HG03095 (cell line): ENCODE measurements around the gene CENPA.
"Not testable (repeated sequence)": the region's sequence is repeated elsewhere in the genome, so short reads cannot be mapped to it uniquely, and the experiment has no call there.

Source experiments
- ATAC-seq: cut with Tn5 transposase; IDR thresholded peaks from one replicate; pipeline ENCODE4 v1.9.1; 2021; ENCODE audit warnings: moderate library complexity; ENCODE audit not compliant: unreplicated experiment

Gene CENPA

DNA sequence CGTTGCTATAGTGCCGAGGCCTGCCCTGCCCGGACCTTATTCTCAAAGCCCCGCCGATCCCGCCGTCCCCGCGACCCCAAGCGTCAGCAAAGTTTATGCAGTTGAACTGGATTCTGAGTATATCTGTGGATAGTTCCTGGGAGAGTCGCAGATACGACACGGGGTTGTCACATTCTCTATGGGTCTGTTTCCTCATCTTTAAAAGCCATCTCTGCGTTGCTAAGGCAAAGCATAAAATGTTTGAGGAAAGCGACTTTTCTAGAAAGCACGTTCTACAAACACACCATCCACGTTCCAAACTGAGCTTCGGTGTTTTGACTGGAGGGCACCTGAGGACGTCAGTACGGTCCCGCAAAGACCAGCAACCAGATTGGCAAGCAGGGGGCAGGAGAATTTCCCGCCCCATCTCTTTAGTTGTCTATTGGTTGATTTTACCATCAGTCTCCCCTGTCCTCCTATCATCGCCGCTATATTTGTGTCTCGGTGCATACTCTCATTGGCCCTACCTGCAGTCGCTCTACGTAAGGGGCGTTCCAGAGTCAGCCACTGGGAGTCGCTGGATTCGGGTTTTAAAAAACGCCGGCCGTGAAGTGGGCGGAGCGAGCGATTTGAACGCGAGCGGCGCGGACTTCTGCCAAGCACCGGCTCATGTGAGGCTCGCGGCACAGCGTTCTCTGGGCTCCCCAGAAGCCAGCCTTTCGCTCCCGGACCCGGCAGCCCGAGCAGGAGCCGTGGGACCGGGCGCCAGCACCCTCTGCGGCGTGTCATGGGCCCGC lies at the start of gene CENPA:
Gene CENPA, plus strand, starts transcription at position 626 of the 776 bp plus-strand sequence. Its CDS starts 141 bp downstream, at position 767.
- peak; percentile 98 for ATAC-seq

DNA sequence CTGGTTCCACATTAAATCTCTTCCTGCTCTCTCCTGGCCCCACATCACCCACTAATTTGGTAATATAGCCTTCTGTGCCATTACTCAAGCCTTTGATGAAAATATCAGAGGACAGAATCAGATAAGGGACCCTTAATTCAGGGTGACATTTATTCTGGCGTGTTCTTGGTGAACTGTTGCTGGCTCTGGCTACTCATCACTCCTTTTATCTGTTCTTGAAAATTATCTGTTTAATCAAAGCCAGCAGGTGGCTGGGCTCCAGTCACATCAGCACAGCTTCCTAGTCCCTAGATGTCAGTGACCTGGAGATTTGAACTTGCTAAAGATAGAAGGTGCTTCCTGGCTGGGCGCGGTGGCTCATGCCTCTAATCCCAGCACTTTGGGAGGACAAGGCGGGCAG lies 48.6 kb upstream of the CENPA start:
- ATAC-seq = no peak

GRCh38 chr2:26738481-26738880 lies 47.4 kb upstream of the CENPA start:
- no peak for ATAC-seq

- no peak for ATAC-seq
Observed at GRCh38 chr2:26739514-26739913, 46.3 kb upstream of the CENPA start.

DNA sequence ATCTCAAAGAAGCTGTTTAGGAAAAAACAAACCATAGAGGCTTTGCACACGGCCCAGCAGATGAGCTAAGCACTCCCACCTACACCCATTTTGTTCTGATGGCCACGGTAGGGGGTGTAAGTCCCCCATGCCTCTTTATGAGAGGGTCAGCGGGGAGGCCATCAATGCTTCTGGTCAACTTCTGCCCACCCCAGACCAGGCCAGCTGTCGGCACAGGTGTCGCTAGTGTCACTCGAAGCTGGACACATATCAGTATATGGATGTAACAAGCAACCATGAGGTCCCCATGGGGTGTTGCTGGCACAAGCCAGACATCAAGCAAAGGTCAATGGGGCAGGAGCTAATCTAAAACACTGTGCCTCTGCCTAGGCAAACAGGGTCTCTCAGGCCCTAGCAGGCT lies 45.5 kb upstream of the CENPA start:
- ATAC-seq = no peak

- no peak for ATAC-seq
Observed at GRCh38 chr2:26740890-26741302, 45.0 kb upstream of the CENPA start.

- no peak for ATAC-seq
Observed at GRCh38 chr2:26742048-26742770, 43.6 kb upstream of the CENPA start.

DNA sequence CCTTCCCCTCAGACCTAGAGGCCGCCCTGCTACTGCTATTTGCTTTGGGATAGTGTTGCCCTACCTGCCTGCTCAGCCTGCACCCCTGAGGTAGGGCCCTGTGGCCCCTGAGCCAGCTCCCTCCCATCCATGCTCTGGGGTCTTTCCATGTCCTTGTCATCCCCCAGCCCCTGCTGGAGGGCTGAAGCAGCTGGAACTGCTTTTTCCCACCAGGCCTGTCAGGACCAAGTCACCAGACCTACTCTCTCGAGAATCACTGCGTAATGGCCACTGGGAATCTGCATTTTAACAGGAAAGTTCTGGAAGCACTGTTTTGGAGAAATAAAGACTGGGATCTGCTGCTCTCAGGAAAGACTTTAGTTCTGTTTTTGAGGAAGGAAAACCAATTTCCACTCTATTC lies 42.0 kb upstream of the CENPA start:
- no peak for ATAC-seq

DNA sequence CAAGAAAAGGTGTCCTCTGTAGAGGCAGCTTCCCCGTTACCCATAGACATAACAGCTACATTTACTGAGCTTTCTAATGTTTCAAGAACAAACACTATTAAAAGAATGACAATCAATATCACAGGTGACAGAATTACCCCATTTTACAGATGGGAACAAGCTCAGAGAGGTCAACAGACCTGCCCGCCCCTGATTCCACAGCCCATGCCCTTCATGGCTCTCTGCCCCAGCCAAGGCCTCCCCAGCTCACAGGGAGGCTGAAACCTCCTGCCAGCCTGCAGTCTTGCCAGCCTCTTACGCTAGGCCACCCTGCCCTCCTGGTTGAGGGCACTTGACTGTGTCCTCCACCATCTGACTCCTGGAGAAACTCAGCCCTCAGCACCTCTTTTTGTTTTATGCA lies 40.9 kb upstream of the CENPA start:
- no peak for ATAC-seq

GRCh38 chr2:26745609-26746327 lies 40.1 kb upstream of the CENPA start:
- ATAC-seq = no peak

- ATAC-seq = no peak
Observed at GRCh38 chr2:26746934-26747333, 38.9 kb upstream of the CENPA start.

DNA sequence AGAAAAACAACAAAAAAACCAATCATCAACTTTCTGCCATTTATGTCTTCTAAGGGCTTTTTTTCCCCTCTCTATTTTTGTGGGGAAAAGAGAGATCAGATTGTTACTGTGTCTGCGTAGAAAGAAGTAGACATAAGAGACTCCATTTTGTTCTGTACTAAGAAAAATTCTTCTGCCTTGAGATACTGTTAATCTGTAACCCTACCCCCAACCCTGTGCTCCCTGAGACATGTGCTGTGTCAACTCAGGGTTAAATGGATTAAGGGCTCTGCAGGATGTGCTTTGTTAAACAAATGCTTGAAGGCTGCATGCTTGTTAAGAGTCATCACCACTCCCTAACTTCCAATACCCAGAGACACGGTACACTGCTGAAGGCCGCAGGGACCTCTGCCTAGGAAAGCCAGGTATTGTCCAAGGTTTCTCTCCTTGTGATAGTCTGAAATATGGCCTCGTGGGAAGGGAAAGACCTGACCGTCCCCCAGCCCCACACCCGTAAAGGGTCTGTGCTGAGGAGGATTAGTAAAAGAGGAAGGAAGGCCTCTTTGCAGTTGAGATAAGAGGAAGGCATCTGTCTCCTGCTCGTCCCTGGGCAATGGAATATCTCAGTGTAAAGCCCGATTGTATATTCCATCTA lies 36.0 kb upstream of the CENPA start:
- not testable (repeated sequence) for ATAC-seq

DNA sequence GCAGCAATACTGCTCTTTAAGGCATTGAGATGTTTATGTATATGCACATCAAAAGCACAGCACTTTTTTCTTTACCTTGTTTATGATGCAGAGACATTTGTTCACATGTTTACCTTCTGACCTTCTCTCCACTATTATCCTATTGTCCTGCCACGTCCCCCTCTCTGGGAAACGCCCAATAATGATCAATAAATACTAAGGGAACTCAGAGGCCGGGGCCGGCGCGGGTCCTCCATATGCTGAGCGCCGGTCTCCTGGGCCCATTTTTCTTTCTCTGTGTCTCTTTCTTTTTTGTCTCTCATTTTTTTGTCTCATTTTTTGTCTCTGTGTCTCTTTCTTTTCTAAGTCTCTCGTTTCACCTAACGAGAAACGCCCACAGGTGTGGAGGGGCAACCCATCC lies 35.4 kb upstream of the CENPA start:
- not testable (repeated sequence) for ATAC-seq

- ATAC-seq = no peak
Observed at GRCh38 chr2:26752656-26753055, 33.2 kb upstream of the CENPA start.

GRCh38 chr2:26754539-26754938 lies 31.3 kb upstream of the CENPA start:
- no peak for ATAC-seq

DNA sequence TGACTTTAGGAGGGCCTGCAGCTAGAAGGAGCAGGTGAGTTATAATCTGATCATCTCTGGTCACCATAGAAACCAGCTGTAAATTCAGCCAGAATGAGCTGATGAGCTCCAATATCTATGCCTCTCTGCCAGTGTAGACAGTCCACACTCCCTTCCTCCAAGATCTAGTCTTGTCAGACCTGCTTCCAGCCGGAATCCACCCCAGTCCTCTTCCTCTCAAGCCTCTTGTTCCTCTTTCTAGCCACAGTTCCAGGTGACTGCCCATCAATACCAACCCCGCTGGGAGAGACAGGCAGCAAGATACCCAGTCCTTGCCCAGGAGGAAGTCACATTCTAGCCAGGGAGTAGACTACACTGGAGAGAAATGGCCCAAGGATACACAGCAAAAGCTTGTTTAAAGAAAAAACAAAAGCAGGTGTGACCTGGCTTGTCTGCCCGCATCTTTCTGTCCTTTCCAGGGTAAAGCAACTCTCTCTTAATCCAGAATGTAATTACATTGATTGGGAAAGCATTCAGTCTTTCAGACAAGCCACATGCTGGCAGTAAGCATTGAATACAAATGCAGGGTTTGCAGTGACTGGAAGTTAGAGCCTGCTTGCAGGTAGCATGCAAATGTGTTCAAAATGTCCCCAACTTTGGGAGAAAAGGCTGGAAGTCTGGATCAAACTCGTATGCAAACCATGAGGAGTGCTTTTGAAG lies 30.7 kb upstream of the CENPA start:
- no peak for ATAC-seq

DNA sequence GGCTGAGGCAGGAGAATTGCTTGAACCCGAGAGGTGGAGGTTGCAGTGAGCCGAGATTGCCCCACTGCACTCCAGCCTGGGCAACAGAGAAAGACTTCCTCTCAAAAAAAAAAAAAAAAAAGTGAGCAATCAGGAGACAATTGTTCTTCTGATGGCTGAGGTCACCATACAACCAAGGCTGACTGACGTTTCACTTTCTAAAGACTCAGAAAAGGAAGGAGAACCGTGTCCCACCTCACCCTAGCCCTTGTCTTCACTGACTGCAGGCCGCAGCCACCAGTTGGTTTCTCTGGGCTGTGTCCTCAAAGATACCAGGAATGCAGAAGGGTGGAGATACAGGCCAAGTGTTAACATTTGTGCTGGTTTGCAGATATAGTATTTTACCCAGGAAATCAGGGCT lies 29.5 kb upstream of the CENPA start:
- ATAC-seq = no peak

DNA sequence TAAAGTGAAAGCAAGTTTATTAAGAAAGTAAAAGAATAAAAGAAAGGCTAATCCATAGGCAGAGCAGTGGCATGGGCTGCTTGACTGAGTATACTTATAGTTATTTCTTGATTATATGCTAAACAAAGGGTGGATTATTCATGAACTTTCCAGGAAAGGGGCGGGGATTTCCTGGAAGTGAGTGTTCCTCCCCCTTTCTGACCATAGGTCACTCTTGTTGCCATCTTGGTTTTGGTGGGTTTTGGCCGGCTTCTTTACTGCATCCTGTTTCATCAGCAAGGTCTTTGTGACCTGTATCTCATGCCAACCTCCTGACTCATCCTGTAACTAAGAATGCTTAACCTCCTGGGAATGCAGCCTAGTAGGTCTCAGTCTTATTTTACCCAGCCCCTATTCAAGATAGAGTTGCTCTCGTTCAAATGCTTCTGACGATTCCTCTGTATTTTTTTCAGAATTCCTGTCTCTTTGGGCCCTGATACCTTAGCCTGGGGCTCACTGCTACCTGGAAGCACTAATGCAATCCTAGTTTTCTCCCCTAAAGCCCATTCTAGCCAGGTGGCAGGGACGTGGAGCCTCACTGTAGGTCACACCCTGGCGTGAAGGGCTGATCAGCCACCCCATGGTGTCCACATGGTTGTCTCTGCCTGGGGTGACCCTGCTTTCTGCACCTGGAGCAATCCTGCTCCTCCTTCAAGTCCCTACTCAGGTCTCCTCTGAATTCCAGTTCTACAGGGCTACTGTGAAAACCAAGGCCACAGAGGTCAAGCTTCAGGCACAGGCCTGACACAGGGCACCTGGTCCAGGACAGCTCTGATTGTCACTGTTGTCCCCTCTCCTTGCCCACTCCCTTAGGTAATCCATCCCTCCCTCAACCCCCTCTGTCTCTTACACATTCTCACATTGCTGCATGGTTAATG lies 27.7 kb upstream of the CENPA start:
- ATAC-seq = no peak

DNA sequence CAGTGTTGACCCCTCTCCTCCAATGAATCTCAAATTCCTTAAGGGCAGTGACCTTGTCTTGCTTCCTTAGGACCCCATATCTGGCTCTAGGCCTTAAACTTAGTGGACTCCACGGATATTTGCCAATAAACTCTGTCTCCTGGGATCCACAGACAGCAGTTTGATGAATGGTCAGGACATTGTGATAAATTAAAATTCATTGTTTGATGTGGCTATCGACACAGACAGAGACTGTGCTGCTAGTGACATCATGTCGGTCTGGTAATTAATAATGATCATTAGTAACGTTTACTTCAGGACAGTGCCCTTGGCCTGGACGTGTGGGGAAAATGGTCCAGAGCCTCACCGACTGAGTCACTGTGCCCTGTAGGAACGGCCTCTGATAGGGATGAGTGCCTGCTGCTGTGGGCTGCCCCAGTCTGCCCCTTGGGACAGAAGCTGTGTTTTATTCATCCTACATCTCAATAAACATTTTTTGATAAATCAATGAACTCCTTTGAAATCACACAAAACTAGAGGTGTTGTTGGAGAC lies 27.0 kb upstream of the CENPA start:
- no peak for ATAC-seq
